Activated CD8-positive, alpha-beta memory T cell treated with anti-CD3 and anti-CD28 coated beads for 48 hours (primary cell): ENCODE data around the gene CADM1.

ENCODE experiments used
- DNase-seq, 3 experiments: peaks; one replicate each; pipeline ENCODE4 v3.0.0-alpha.2; 2020; ENCODE audit warnings: low read depth in 2 of 3, low spot score in 2 of 3

Gene CADM1

GRCh38 chr11:115518983-115519628 is 14.9 kb upstream of the CADM1 start:
- no peak for DNase-seq

GRCh38 chr11:115515647-115516395 is 11.6 kb upstream of the CADM1 start:
- DNase-seq: no peak

GRCh38 chr11:115506954-115507675 is 2.9 kb upstream of the CADM1 start:
- no peak for DNase-seq

- DNase-seq: no peak
These were observed 960 bp upstream of the CADM1 start for GRCh38 chr11:115505175-115505574.

DNA sequence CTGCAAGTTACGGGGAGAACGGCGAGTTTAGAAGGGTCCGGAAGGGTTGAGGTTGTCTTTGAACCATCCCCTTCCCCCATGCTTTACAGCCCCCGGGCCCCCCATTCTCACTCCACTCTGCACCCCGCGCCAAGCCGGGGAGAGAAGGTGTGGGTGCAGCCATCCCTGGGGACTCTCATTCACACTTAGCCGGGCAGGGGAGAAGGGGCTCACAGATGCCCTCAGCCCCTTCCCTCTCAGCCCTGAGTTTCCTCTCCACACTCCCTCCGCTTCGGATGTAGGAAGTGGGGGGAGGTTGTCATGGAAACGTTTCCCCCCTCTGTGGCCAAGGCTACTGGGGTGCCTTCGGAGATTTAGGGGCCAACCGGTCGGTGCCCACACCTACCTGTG is 334 bp downstream of the CADM1 start:
- no peak for DNase-seq

GRCh38 chr11:115503083-115503885 is 931 bp downstream of the CADM1 start:
- DNase-seq: no peak

GRCh38 chr11:115502636-115503082 is 1.6 kb downstream of the CADM1 start:
- DNase-seq: no peak

GRCh38 chr11:115501893-115502589 is 2.2 kb downstream of the CADM1 start:
- DNase-seq: no peak

DNA sequence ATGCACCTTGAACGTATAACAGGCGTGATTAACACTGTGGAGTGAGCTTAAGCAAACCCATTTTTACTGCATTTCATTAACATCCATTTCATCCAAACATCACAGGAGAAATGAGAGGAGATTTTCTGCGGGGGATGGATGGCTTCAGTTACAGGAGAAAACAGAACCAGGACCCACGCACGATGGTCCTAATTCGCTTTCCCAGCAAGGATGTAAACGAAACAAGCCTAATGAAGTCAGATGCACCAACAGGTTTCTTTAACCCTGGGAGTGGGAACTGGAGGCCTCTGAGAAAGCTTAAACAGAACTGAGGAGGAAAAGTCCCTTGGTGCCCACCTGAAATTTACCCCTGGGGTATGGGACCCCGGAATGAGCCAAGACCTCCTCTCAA is 2.7 kb downstream of the CADM1 start:
- DNase-seq: no peak

- DNase-seq: no peak
These were observed 3.4 kb downstream of the CADM1 start for GRCh38 chr11:115500547-115501501.

DNA sequence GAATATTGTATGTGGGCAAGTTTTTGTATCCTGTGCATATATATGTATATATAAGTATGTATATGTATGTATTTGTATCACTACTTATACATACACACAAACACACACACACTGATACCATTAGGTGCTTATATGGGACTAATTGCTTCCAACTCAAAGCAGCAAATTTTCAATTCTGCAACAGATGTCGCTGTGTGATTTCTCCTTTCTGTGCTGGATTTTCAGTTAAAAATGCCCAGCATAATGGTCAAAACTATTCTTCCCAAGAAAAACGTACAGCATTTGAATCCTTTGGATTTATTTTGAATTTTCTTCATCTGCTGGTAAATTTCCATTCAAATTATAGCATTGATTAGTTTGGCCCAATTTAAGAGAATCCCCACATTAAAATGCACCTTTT is 4.3 kb downstream of the CADM1 start:
- no peak for DNase-seq

DNA sequence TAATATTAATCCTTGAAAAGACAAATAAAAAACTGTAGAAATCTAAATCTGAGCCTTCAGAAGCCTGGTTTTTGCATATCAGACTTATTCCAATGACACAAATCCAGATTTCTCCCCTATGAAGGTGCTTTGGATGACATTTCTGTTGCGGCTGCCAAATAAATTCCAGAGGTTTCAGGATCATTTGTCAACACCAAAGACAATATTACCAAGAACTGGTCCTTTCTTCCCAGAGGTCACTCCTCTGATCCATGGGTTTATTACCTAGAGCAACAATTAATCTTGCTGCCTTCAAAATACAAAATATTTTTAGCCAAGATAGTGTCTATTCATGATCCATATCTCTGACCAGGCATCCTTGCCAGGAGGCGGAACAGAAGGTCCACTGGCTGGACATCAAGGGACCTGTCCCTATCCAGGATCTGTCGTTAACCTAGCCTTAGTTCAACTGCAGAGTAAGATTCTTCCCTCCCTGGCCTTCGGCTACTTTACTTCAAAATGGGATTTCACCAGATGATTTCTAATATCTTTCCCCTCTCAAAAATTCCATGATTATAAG is 4.9 kb downstream of the CADM1 start:
- no peak for DNase-seq

DNA sequence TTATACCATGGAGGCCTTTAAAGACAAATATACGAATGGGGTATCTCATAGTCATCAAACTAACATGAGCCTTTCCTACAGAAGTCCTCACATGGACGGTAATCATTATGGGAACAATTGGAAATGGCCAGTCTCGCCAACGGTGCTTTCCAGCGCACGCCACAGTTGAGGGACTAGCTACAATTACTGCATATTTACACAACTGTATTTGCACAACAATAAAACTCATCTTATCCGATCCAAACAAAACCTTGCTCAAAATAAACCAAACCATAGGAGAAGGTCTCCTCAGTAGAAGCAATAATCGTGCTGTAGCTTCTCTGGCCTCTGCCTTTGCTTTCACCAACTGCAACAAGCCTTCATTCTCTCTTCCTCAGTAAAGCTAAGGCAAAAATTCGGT is 5.9 kb downstream of the CADM1 start:
- no peak for DNase-seq

- DNase-seq: no peak
These were observed 6.9 kb downstream of the CADM1 start for GRCh38 chr11:115497303-115497702.

DNA sequence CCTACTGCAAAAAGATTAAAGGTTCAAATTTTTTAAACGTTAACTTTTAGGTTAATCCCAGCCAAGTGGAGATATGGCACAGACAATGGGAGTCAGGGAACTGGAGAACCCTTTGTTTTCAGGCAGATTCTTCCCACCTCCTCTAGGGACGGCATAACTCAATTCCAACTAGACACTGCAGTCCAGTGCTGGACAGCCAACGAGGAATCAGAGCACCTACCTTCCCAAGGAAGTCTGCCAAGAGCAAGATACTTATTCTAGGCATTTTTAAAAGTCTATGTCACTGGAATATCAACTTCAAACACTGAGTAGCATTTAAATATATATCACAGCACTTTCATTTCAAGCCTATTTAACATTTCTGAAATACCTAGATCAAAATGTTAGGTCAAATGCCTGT is 7.3 kb downstream of the CADM1 start:
- no peak for DNase-seq

DNA sequence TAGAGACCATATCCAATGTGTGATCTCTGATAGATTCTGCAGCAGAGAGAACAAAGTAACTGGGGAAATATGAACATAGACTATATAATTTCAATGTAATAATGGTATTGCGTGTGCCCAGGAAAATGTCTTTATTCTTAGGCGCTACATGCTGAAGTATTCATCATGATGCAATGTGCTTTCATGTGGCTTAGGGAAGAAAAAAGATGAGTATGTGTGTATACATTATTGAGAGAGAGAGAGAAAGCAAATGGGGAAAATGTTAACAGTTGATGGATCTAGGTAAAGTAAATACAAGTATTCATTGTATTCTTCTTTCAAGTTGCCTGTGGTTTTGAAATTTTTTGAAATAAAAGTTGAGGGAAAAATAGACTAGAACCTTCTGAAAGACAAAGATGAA is 10.3 kb downstream of the CADM1 start:
- no peak for DNase-seq

DNA sequence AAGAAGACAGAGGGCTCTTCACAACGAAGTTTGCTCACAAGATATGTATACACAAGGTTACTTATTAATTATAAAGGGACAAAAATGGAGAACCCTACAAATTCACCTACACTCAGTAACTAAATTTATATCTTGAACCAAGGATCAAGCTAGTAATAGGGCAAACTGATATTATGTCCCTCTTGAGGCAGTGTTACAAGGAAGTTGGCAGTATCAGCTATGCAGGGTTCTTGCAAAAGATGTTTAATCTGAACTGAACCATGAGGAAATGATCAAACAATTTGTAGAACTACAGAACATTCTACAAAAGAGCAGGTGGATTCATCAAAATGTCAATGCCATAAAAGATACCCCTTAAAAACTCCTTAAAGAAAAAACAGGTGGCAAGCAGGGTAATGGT is 10.7 kb downstream of the CADM1 start:
- no peak for DNase-seq

DNA sequence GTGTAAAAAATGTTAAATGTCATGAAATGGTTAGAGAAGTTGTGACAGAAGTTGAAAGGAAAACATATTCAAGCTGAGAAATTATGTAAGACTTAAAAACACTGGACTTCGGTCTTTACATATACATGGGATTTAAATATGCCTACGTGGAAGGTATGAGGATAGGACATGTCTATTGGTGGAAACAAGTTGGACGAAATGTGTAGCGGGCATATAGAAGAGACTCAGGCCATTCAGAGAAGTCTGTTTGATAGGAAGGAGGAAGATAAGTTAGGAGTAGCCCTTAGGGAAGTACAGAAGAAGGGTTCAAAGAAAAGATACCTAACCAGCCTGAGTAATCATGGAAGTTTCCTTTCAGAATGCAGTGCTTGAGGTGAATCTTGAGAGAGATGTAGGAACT is 14.7 kb downstream of the CADM1 start:
- no peak for DNase-seq

DNA sequence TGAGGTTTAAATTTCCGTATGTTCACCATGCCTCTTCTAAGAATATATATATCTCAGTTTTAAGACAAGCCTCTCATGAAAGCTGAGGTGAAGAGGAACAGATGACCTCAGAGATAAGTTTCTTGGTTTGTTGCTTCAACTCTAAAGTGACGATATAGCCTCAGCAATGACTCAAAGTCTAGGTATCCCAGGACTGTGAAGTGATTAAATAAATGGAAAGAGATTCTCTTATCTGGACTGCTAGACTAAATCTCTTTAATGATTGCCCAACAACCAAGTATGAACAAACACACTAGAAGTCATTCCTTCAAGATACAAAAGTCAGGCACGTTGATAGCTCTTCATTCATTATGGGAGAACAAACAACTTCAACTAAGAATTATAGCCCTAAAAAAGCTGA is 15.3 kb downstream of the CADM1 start:
- DNase-seq: no peak
